GM18861 (cell line): Measurements from ENCODE around the gene TOGARAM2.

Source experiments
- ATAC-seq: cut with Tn5 transposase; IDR thresholded peaks from one replicate; pipeline ENCODE4 v1.9.1; 2021; ENCODE audit not compliant: unreplicated experiment

Gene TOGARAM2

GRCh38 chr2:28981016-28981441 is at the start of gene TOGARAM2:
Gene TOGARAM2 (plus strand): TSS chr2:28981298. CDS start chr2:28994835, 13,537 bp downstream.
- ATAC-seq, result no peak

DNA sequence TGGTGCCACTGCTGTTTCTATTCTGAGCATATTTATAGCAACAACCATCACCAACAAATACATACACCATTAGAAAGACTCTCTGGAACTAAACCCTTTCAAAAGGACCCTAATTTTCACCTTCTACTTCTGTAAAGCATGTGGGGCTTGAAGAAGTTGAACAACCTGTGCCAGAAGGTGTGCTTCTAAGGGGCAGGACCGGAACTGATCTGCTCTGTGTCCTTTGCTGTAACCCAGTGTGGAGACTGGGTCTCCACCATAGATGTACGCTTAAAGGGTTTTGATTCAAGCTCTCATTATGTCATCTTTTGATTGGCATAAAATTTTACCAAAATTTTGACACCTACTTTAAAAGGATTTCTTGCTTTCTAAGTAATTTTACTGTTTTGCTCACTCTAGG is 46.3 kb upstream of the TOGARAM2 start:
- no peak for ATAC-seq

DNA sequence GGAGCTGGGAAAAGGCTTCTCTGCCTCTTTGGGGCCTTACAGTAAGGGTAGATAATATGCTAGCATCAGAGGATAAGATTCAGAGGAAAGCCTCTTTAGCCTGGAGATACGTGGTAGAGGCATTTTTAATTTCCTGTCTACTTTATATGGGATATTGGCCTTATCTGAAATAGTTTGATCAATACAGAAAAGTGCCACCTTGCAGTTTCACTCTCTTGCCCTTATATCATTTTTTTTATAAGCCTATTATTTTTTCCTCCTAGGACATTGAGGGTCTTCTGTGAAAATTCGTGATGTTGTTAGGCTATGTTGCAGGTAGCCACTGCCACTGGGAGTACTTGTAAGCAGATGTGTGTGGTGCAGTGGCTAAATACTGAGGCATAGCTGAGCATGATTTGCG is 40.1 kb upstream of the TOGARAM2 start:
- ATAC-seq, result no peak

- no peak for ATAC-seq
Measured at GRCh38 chr2:28944535-28945248, 36.4 kb upstream of the TOGARAM2 start.

DNA sequence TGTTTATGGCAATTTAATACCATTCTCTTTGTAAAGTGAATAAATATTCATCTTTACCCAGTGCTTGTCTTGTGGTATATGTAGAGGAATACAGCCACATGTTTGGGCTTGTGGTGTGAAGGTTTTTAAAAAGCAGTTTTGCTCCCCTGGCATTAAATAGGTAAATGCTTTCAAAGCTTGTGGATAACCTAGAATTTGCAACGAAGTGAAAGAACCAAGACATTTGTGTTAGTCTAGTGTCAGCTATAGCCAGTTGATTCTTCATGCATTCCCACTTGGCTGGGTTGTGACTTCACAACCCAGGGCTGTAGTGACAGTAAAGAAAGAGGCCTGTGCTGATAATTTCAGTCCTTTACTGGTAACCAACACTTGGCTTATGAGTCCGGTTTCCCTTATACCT is 32.9 kb upstream of the TOGARAM2 start:
- ATAC-seq, result no peak

DNA sequence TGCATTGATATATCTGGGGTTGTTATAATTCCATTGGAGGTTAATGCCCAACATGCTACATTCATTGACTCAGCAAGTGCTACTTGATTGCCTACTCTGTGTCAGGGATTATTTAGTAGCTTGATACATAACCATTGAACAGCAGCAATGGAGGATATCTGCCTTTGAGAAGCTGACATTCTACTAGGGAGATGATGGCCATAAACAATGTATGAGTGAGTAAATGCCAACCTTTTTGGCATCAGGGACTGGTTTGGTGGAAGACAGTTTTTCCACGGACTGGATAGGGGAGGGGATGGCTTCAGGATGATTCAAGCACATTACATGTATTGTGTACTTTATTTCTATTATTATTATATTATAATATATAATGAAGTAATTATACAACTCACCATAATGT is 31.9 kb upstream of the TOGARAM2 start:
- no peak for ATAC-seq

GRCh38 chr2:28949617-28950305 is 31.3 kb upstream of the TOGARAM2 start:
- no peak for ATAC-seq

- no peak for ATAC-seq
Measured at GRCh38 chr2:28950941-28951630, 30.0 kb upstream of the TOGARAM2 start.

GRCh38 chr2:28951910-28952835 is 28.9 kb upstream of the TOGARAM2 start:
- no peak for ATAC-seq

DNA sequence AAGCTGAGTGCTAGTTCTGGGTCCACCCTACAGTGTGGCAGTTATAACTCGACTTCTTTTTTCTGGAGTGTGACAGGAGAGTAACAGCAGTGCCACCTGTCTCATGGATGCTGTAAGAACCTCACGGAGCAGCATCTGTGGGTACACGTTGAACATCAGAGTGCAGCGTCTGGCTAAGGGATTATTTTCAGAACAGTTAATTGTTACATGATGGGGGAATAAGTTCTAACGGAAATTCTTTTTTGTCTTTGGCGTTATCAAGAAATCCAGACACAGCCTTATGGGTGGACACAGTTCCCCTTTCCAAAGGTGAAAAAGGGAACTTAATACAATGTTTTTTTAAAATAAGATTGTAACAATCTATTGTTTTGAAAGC is 28.3 kb upstream of the TOGARAM2 start:
- ATAC-seq, result no peak

DNA sequence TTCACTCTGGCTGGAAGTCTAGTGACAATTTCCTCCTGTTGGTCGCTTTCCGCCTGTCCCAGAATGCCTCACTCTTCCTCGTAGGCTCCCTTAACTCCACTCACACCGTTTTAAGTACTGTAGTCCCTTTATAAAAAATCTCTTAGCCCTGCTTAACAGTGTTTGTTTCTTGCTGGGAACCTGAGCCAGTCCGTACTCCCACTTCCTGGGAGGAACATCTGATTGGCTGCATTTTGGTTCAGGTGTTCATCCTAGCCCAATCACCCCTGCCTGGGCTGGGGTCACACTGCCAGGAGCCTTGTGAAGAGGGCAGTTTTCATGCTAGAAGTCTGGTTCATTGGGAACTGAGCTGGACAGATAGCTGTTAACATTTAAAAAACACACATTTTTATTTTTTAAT is 25.6 kb upstream of the TOGARAM2 start:
- ATAC-seq, result no peak

DNA sequence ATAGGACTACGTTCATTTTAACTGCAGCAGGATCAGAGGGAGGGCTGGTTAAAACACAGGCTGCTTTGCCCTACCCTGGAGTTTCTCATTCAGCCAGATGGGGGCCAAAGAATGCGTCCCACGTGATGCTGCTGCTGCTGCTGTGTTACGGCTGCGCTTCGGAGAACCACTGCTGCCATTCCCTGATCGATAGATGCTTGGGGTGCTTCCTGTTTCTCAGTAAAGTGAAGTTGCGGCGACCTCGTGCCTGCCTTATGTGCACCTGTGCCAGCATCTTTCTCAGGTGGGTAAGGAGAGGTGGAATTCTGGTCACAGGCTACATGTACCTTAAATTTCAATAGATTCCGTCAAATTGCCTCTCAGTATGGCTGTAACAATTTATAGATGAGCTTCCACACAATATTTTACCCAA is 24.7 kb upstream of the TOGARAM2 start:
- no peak for ATAC-seq

- ATAC-seq, result no peak
Measured at GRCh38 chr2:28956890-28957289, 24.2 kb upstream of the TOGARAM2 start.

- ATAC-seq, result peak; percentile 45
Measured at GRCh38 chr2:28958689-28959088, 22.4 kb upstream of the TOGARAM2 start.

GRCh38 chr2:28960401-28960800 is 20.7 kb upstream of the TOGARAM2 start:
- no peak for ATAC-seq

- ATAC-seq, result no peak
Measured at GRCh38 chr2:28962505-28962904, 18.6 kb upstream of the TOGARAM2 start.

- ATAC-seq, result no peak
Measured at GRCh38 chr2:28970464-28971160, 10.5 kb upstream of the TOGARAM2 start.

DNA sequence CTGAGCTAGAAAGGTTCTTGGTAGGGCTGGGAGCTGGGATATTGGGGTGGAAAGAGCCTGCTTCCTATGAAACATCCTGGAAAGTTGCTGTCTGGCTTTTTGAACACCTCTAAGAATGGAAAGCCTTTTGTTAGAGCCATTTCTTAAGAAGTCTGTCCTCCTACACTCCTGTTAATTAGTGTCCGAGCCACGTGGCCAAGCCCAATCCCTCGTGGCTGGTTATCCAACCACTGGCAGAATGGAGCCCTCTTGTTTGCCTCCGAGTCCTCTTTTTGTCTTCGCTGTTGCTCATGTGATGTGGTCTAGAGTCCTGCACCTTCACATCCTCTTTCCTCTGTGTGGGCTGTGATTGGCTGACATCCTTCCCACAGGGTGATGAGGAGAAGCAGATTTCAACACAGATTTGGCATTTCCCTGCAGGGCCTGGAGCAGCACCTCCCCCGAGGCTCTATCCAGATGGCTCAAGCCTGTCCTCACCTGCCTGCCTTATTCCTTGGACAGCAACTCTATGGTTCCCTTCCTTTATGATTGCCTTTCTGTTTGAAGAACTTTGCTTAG is 8.2 kb upstream of the TOGARAM2 start:
- ATAC-seq, result no peak

- ATAC-seq, result no peak
Measured at GRCh38 chr2:28974252-28974651, 6.8 kb upstream of the TOGARAM2 start.

DNA sequence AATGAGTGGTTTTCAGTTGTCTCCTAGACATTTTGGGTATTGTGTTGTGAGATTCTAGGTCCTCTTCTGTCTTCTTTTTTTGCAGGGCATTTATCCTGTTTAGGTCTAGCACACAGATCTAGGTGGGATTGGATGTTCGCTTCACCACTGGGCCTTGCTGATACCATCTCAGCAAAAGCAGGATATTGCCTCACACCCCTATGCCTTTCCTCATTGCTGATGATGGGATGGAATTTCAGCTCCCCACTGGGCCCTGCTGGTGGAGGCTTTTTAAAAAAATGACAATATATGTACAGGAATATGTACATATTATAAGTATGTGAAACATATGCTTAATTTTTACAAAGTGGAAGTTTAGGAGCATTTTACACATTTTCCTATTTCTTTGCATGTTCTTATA is 5.4 kb upstream of the TOGARAM2 start:
- no peak for ATAC-seq
